Measurements from ENCODE around the gene NAP1L1.

The NAP1L1 gene

DNA sequence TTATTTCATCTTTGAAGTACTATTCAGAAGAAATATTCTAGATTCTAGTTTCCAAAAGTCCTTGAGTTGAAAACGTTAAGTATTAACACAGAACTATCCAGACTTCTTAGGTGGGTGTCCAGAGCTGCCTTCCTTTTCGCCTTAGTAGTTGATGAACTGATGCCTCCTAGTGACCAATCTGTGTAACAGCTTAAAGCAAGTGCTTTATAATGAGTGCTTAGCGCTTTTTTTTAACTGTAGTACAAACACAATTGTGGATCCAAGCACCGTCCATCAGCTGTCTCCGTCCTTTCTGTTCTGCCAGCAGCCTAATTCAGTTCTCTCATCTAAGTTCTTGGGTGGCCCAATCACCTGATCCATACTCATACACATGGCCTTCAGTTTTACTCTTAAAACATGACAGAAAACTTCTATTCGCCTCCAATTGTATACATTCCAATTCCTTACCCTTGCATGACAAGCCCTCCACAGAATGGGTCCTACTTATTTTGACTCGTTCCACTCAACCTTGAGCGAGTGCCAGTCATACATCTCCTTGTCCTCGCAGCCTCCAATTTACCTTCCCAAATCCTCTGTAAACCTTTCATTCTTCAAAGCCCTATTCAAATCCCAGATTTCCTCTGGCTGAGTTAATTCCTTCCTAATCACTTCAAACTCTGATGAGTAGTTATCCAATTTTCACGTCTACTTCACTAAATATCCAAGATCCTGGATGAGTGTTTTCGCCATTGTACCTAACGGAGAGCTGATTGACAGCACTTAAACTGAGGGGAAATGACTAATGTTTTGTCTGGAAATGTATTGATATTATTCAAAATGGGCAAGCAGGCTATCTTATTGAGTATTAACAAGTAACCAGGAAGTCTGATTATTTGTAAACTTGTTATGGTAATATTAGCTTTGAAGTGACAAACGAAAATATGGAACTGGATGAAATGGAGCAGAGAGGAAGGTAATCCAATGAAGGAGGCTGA lies 47.1 kb downstream of the NAP1L1 start:
- peak; percentile 59 to 78 for DNase-seq

GRCh38 chr12:76035045-76035444 lies 49.4 kb downstream of the NAP1L1 start:
- DNase-seq = no peak

- no peak for DNase-seq
These were observed 51.1 kb downstream of the NAP1L1 start for GRCh38 chr12:76033081-76034011.

DNA sequence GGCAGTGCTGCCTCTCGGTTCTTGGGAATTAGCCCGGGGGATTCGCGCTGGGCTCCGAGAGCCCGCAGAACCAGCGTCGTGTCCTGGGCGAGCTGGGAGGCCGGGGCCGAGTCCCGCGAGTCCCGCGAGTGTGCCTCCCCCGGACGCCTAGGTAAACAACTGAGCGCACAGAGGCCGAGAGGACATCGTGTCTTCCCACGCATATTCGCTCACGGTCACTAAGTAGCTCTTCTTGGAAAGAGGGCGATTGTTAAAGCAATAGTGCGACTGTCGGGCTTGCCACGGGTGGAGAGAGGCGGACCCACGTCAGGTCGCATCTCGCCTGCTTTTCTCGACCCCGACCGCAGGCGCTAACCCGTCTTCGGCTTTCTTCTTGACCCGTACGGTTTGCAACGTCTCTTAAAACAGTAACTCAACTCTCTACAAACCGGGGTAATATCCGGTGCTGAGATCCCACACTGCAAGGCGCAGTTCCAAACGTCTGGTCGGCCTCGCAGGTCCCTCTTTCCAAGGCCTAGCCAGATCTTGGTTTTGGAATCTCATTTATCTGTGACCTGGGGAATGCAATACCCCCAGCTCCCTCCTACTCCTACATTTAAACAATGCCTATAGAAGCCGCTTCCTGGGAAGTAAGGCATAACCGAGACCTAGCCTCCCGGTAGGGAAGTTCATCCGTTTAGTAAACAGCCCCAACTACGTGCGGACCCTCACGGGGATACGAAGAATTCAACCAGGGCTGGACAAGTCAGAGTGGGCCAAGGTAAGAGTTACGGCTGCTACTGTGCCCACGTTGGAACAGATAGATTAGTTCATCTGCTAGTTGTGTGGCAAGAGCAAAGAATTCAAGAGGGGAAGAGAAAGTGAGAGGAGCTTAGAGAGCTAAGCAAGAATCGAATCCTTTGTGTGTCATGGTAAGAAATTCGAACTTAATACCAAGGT lies 52.2 kb downstream of the NAP1L1 start:
- peak in 1 of 2 experiments; percentile 60 for DNase-seq

- peak; percentile 83 to 94 for DNase-seq
These were observed 53.0 kb downstream of the NAP1L1 start, which contains the start of gene PHLDA1 for GRCh38 chr12:76031414-76032042. Gene PHLDA1 (minus strand): TSS chr12:76031776.

DNA sequence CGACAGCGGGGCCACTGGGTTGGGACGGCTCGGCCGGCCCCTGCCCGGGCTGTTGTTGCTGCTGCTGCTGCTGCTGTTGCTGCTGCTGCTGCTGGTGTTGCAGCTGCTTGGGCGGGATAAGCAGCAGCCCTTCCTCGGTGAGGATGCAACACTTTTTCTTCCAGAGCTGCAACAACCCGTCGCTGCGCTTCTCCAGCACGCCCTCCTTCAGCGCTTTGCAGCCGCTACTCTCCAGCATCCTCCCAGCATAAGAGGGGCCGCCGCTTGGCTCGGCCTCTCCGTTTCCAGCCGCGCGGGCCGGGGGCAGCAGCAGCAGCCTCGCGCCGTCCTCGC lies 53.4 kb downstream of the NAP1L1 start:
- no peak for DNase-seq

DNA sequence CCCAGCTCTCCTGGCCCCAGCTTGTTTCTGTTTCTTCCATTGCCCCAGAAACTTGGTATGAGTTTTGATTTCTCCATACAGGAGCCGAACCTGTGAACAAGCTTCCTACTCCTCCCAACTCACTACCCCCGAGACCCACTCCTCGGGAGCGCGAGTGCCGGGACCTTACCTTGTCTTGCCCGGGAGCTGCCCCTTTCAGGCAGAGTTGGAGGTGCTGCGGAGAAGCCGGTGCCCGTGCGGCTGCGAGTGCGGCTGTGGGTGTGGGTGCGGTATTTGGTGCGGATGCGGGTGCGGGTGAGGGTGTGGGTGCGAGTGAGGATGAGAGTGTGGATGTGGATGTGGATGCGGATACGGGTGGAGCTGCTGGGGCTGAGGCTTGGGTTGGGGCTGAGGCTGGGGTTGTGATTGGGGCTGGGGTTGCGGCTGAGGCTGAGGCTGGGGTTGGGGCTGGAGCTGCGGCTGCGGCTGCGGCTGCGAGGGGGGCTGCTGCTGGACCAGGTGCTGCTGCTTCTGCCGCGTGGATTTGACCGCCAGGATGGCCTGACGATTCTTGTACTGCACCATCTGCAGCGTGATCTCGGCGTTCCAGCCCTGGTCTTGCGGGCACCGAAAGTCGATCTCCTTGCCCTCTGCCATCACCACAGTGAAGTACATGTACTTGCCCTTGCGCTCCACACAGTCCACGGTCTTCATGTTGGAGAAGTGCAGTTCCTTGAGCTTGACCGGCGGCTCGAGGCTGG lies 54.0 kb downstream of the NAP1L1 start:
- DNase-seq = peak in 1 of 2 experiments; percentile 51

GRCh38 chr12:76029982-76030340 lies 54.5 kb downstream of the NAP1L1 start:
- peak in 1 of 2 experiments; percentile 8 for DNase-seq

GRCh38 chr12:76028571-76029277 lies 55.8 kb downstream of the NAP1L1 start:
- DNase-seq = no peak

DNA sequence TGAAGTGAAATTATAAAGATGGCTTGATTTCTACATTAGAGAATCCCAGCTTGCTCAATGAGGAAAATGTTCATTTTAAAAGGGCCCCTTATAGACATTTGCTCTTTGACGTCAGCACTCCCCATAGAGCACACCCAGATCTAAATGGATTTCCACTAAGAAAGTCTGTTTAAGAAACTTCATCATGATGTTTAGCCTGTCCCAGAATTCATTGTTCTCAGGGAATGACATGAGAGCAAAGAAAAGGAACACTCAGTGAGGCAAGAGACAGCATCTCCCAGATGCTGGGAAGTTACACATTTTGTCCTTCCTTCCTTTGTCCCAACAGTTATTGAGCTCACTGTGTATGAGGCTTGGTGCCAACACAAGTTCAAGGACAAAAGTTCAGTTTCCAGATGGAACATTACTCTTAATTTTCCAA lies 57.8 kb downstream of the NAP1L1 start:
- DNase-seq = no peak

GRCh38 chr12:76025601-76026575 lies 58.6 kb downstream of the NAP1L1 start:
- DNase-seq = peak in 1 of 2 experiments; percentile 22

DNA sequence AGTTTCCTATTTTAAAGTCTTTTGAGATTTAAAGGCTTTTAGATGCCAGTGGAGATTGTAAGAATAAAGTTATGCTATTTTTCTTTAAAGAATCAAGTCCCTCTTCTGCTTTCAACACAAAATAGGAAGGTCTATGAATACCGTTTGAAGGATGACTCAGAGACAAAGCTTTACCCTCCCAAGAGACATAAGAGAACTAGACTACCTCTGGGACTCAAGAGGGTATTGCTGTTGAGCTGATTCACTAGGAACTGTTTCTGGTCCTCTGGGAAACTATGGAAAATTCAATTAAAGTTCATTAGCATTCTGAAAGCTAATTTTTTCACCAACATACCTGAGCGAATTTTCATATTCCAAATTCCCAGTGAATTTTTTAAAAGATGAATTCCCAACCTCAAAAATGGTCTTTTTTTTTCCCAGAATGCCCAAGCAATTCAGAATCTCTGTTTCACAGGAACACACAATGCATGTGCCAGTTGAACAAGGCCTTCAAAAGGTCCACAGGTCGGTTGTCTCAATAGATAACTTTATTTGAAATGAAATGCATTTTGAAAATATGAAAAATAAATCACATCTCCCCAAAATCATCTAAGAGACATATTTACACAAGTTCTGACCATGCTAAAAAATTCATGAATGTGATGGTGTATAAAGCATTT lies 59.4 kb downstream of the NAP1L1 start:
- DNase-seq = no peak

DNA sequence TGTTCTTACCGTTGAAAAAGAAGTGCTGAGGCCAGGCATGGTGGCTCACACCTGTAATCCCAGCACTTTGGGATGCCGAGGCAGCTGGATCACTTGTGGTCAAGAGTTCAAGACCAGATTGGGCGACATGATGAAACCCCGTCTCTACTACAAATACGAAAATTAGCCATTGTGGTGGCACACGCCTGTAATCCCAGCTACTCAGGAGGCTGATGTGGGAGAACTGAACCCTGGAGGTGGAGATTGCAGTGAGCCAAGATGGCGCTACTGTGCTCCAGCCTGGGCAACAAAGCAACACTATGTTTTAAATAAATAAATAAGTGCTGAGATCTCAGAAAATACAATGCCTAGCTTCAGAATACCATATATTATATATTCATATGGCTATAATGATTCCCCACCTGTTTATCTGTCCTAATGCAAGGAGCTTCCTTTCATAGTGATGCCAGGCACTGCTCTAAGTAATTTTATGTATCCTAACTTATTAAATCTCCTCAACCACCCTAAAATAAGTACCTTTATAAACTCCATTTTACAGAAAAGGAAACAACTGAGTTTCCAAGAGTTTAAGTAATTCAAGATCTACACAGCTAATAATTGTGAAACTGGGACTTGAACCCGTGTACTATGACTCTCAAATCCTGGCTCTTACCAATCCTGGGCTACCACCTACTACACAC lies 60.2 kb downstream of the NAP1L1 start:
- no peak for DNase-seq

GRCh38 chr12:76023069-76023690 lies 61.3 kb downstream of the NAP1L1 start:
- no peak for DNase-seq

DNA sequence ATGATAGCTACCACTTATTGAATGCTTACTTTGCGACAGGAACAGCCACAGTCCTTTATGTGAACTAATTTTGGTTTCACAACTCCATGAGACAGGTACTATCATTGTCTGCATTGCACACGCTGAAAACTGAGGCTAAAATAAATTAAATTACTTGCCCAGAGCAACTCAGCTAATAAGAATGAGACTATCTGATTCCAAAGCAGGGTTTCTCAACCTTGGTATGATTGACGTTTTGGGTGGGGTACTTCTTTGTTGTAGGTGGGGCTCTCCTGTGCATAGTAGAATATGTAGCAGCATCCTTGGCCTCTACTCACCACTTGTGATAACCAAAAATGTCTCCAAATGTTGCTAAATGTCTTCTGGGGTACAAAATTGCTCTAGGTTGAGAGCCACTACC lies 62.0 kb downstream of the NAP1L1 start:
- DNase-seq = no peak

DNA sequence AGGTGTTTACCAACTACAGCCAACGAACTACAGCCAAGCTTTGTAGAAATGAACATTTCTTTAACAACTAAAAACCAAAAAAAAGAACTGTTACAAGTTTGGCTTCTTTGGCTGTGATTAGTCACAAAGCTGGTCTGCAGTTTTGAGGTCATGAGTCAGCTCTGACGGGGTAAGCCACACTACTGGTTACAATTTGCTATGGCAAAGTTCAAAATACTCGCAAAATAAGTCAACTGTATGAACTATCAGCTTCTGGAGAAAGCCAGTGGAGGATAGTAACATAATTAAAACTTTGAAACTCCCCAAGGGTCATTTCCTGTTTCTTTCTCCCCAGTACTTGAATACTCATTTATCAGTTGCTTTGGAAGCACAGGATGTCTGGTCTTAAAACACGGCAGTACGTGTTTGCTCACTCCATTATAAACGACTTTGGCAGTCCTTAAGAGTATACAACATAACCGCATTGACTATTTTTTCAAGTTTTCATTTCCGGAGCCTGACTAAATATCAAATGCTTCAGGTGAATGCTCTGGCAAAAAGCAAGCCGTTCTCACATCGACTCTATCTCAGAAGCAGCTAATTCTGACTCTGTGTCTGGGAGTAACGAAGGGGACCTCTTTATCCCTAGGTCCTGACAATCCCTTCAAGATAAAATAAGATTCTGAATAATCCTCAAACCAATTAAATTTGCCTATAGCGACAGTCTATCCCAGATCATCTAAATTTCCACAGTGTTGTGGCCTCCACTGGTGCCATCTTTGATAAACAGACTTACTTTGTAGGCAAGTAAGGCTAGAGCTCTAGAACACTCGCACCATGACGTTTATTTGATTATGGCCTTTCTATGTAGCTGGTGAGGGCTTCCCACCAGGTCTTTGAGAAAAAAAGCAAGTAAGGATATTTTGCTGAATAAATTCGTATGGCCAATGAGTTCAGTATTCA lies 63.5 kb downstream of the NAP1L1 start:
- no peak for DNase-seq

Data from NCI-H526 (cell line).